Endodermal cell (in vitro differentiated cells): ENCODE data around the gene ZNF593OS. TPM values are rescaled to one million over a fixed set of nuclear protein-coding genes. Genes with fewer than 3 reads are reported as not detected.

ENCODE experiments used
- DNase-seq: peaks from one replicate; pipeline ENCODE4 v3.0.0-alpha.2; 2017
- H3K27ac ChIP-seq: 2 replicates; pipeline ENCODE4 v1.5.1; 2013; ENCODE audit warnings: mild to moderate bottlenecking, low read depth, low read length, moderate library complexity
- H3K27me3 ChIP-seq: 2 replicates; pipeline ENCODE4 v1.6.1; 2013; ENCODE audit warnings: mild to moderate bottlenecking, low read length, moderate library complexity; ENCODE audit not compliant: insufficient read depth, control insufficient read depth, poor library complexity, severe bottlenecking
- H3K36me3 ChIP-seq: 2 replicates; pipeline ENCODE4 v1.7.0; 2013; ENCODE audit warnings: mild to moderate bottlenecking, low read length, moderate library complexity; ENCODE audit not compliant: control insufficient read depth, insufficient read depth
- H3K4me1 ChIP-seq: one replicate; pipeline ENCODE4 v1.7.0; 2013; ENCODE audit warnings: low read length; ENCODE audit not compliant: control insufficient read depth, insufficient read depth
- H3K4me3 ChIP-seq: 2 replicates; pipeline ENCODE4 v1.5.1; 2013; ENCODE audit warnings: mild to moderate bottlenecking, low read length, moderate library complexity
- H3K9ac ChIP-seq: 2 replicates; pipeline ENCODE4 v1.6.1; 2013; ENCODE audit warnings: mild to moderate bottlenecking, low read length, moderate library complexity; ENCODE audit not compliant: poor library complexity, severe bottlenecking; ENCODE audit errors: extremely low read depth
- H3K9me3 ChIP-seq: 2 replicates; pipeline ENCODE4 v1.6.1; 2013; ENCODE audit warnings: mild to moderate bottlenecking, low read length, moderate library complexity; ENCODE audit not compliant: control insufficient read depth
- H3K27ac Mint-ChIP-seq: 2 replicates; pipeline ENCODE4 v1.8.0; 2020; ENCODE audit warnings: mixed read lengths
- H3K27me3 Mint-ChIP-seq: 2 replicates; pipeline ENCODE4 v1.8.0; 2021; ENCODE audit warnings: mild to moderate bottlenecking, mixed read lengths; ENCODE audit not compliant: insufficient read depth
- H3K36me3 Mint-ChIP-seq: 2 replicates; pipeline ENCODE4 v1.8.0; 2020; ENCODE audit warnings: low read depth, mixed read lengths
- H3K4me1 Mint-ChIP-seq: 2 replicates; pipeline ENCODE4 v1.8.0; 2020; ENCODE audit warnings: mixed read lengths
- H3K4me3 Mint-ChIP-seq: 2 replicates; pipeline ENCODE4 v1.8.0; 2020; ENCODE audit warnings: mild to moderate bottlenecking, moderate library complexity, mixed read lengths
- H3K9me3 Mint-ChIP-seq: 2 replicates; pipeline ENCODE4 v1.8.0; 2020; ENCODE audit warnings: mild to moderate bottlenecking, mixed read lengths
- CTCF ChIP-seq: fragments of 200-600 bp; sonication (generic); conservative IDR thresholded peaks from 2 replicates; pipeline ENCODE4 v1.5.0; 2021; ENCODE audit warnings: antibody characterized with exemption, mild to moderate bottlenecking
- WGBS, 2 experiments: methylation state at CpG; one replicate each; pipeline versions ENCODE4 v1.1.5 to v1.1.7; 2013; ENCODE audit warnings: missing lambda C conversion rate in 2 of 2, mixed read lengths in 1 of 2; ENCODE audit not compliant: insufficient coverage in 1 of 2, insufficient read length in 1 of 2; 5-methylcytosine and 5-hydroxymethylcytosine counted together
- total RNA-seq, 2 donors: library from RNA; stranded (reverse); fragmentation: NEBNext Ultra II Directional in 1 of 2; extraction: Animal tissue kit (Norgen Biotek cat#: 25700) in 1 of 2; gene quantifications; 2 replicates in 1 of 2; 3 replicates in 1 of 2; pipeline ENCODE4 v1.2.1, GENCODE V29; 2021

Gene ZNF593OS
- total RNA-seq, 2 donors from 2014 or later: not detected

- Mint-ChIP-seq H3K27me3 (peaks cover 54% of the 10 kb centered on the region), H3K27ac (no peak overlapping the region), H3K4me3 (no peak overlapping the region), H3K9me3 (no peaks in the 10 kb centered on the region), H3K36me3 (peaks cover 4% of the 10 kb centered on the region), H3K4me1 (peaks cover 36% of the 10 kb centered on the region)
- H3K4me1 ChIP-seq: peaks cover 15% of the 10 kb centered on the region
- DNase-seq: no peak
- H3K9me3 ChIP-seq: no peaks in the 10 kb centered on the region
- no peaks in the 10 kb centered on the region for H3K36me3 ChIP-seq
- no peak overlapping the region for H3K9ac ChIP-seq
- peaks cover 23% of the 10 kb centered on the region for H3K27me3 ChIP-seq
- no peak overlapping the region for H3K4me3 ChIP-seq
- WGBS, 2 experiments: 92% methylated on average over 4 of the region's 4 CpGs
- H3K27ac ChIP-seq: no peak overlapping the region
- no peak for TF ChIP-seq CTCF
Measured at GRCh38 chr1:26166719-26167281, 4.8 kb downstream of the ZNF593OS start.

DNA sequence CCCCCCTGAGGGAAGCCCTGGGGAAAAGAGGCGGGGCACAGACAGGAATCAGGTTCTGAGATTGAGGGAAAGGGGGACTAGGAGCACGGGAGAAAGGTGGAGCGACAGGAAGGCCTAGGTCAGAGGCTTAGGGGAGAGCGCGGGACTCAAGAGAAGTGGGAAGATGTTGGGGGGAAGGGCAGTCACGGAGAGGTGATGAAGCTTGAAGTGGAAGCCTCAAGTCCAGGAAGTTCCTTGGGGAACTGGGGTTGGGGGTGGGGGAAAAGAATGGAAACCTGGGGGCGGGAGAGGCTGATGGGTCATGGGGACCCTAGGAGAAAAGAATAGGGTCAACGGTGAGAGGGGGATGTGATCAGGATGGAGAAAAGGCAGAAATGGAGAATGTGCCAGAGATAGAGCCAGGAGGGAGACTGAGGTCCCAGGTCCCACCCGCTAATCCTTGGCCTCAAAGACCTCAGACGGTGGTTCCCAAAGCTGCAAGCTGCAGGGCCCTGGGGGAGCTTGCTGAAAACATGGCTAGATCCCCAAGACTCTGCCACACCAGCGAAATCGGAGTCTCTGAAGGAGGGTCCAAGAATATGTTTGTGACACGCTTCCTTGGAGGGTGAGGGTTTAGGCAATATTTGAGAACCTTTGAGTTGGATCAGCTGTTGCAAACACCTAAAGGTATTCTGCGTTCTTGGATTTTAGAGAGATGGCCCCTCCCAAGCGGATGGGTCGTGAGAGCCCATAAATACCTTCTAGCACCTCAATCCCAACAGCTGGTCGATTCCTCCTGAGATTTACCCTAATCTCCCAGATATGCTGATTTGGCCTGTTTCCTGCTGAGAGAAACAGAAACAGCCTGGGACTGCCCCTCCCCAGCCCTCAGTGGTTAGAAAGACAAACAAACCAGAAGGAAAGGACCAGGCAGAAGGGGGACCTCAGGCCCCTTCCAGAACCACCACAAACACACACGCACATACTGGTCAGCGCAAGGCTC, 6.5 kb downstream of the ZNF593OS start:
- peaks cover 65% of the 10 kb centered on the region for H3K27me3 Mint-ChIP-seq
- H3K4me1 Mint-ChIP-seq: peaks cover 34% of the 10 kb centered on the region
- peak; percentile 76 for DNase-seq
- H3K4me1 ChIP-seq: peaks cover 3% of the 10 kb centered on the region
- H3K9me3 ChIP-seq: no peaks in the 10 kb centered on the region
- peak overlapping the region; percentile 67 for H3K4me3 Mint-ChIP-seq
- H3K27me3 ChIP-seq: peaks cover 38% of the 10 kb centered on the region
- peak overlapping the region; percentile 38 for H3K27ac ChIP-seq
- no peak for TF ChIP-seq CTCF
- no peaks in the 10 kb centered on the region for H3K9me3 Mint-ChIP-seq
- WGBS, 2 experiments: 37 to 48% methylated on average over 12 to 19 of the region's 19 CpGs
- no peaks in the 10 kb centered on the region for H3K36me3 Mint-ChIP-seq
- H3K4me3 ChIP-seq: peak overlapping the region; percentile 74
- no peaks in the 10 kb centered on the region for H3K36me3 ChIP-seq
- H3K9ac ChIP-seq: peak overlapping the region; percentile 44
- H3K27ac Mint-ChIP-seq: peak overlapping the region; percentile 94

DNA sequence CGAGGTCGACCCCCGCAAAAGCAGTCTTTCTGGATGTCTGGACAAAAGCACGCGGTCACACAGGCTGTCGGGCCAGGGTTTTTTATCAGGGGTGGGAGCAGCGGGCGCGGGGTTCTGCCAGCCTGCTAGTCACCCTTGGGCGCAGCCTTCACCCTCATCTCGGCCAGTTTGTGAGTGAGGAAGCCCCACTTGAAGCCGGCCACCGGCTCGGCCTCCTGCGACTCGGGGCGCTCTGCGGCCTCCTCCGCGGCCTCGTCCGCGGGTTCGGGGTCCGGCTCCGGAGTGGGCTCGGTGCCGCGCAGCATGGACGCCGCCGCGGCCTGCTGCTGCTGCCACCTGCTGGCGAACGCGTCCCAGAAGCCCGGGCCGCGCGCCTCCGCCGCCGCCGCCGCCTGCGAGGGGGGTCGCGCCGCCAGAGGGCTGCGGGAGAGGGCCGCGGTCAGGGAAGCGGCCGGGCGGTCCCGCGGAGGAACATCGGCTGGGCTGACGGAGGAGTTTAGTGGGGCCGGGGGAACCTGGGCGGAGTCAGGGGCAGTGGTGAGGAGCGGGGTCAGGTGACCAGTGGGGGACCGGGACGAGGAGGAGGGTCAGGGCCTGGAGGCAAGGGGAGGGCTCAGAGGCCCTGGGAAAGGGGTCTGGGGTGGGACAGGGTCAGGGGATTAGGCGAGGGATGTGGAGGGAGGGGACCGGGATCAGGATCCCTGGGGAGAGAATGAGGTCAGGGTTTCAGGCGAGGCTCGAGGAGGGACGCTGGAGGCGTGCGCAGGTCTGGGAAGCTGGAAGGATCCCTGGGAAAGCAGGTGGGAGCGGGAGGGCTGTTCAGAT, 7.4 kb downstream of the ZNF593OS start:
- WGBS, 2 experiments: 11 to 32% methylated on average over 21 to 72 of the region's 72 CpGs
- Histone ChIP-seq H3K27me3 (peaks cover 47% of the 10 kb centered on the region), H3K27ac (peak overlapping the region; percentile 38), H3K9ac (peak overlapping the region; percentile 44), H3K4me3 (peak overlapping the region; percentile 74), H3K36me3 (no peaks in the 10 kb centered on the region), H3K9me3 (no peaks in the 10 kb centered on the region), H3K4me1 (peaks cover 3% of the 10 kb centered on the region)
- Mint-ChIP-seq H3K36me3 (no peaks in the 10 kb centered on the region), H3K4me3 (peak overlapping the region; percentile 67), H3K4me1 (peaks cover 37% of the 10 kb centered on the region), H3K9me3 (no peaks in the 10 kb centered on the region), H3K27ac (peak overlapping the region; percentile 94), H3K27me3 (peaks cover 72% of the 10 kb centered on the region)
- TF ChIP-seq CTCF: peak; percentile 85
- DNase-seq: peak; percentile 92
